ENCODE data around the gene CINP.

Gene CINP

DNA sequence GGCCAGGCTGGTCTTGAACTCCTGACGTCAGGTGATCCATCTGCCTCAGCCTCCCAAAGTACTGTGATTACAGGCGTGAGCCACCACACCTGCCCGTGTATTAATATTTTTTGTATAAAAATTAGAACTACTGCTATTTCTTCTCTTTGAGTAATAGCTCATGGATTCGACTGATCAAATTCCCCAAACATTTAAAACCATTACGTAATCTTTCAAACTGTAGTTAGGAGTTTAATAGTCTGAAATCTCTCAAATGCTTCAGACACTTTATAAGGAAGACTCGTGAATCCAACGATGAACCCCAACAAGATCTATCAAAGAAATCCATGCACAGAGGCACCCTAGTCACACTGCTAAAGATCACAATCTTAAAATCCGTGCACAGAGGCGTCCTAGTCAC is 16.1 kb upstream of the CINP start:
- TF ChIP-seq, protein P1, sequence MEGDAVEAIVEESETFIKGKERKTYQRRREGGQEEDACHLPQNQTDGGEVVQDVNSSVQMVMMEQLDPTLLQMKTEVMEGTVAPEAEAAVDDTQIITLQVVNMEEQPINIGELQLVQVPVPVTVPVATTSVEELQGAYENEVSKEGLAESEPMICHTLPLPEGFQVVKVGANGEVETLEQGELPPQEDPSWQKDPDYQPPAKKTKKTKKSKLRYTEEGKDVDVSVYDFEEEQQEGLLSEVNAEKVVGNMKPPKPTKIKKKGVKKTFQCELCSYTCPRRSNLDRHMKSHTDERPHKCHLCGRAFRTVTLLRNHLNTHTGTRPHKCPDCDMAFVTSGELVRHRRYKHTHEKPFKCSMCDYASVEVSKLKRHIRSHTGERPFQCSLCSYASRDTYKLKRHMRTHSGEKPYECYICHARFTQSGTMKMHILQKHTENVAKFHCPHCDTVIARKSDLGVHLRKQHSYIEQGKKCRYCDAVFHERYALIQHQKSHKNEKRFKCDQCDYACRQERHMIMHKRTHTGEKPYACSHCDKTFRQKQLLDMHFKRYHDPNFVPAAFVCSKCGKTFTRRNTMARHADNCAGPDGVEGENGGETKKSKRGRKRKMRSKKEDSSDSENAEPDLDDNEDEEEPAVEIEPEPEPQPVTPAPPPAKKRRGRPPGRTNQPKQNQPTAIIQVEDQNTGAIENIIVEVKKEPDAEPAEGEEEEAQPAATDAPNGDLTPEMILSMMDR (IDR thresholded peaks at IDR 0.05; ENCODE audit: low read depth, low read length): no peak
- no peak for TF ChIP-seq MYC (IDR thresholded peaks at IDR 0.05; ENCODE audit: low read depth, low read length)
- DNase-seq (ENCODE audit: low read depth): no peak
- no peak overlapping the region for H3K4me3 ChIP-seq (ENCODE audit: low read depth, low read length)

GRCh38 chr14:102377696-102378095 is 15.0 kb upstream of the CINP start:
- no peak for TF ChIP-seq POLR2A (IDR thresholded peaks at IDR 0.05; ENCODE audit: extremely low read depth, insufficient read length)
- TF ChIP-seq MAX (IDR thresholded peaks at IDR 0.05; ENCODE audit: low read depth, low read length): no peak
- TF ChIP-seq, protein P1 (IDR thresholded peaks at IDR 0.05; ENCODE audit: low read depth, low read length): no peak
- TF ChIP-seq MYC (IDR thresholded peaks at IDR 0.05; ENCODE audit: low read depth, low read length): no peak
- DNase-seq (ENCODE audit: low read depth): no peak
- H3K4me3 ChIP-seq (ENCODE audit: low read depth, low read length): no peak overlapping the region

DNA sequence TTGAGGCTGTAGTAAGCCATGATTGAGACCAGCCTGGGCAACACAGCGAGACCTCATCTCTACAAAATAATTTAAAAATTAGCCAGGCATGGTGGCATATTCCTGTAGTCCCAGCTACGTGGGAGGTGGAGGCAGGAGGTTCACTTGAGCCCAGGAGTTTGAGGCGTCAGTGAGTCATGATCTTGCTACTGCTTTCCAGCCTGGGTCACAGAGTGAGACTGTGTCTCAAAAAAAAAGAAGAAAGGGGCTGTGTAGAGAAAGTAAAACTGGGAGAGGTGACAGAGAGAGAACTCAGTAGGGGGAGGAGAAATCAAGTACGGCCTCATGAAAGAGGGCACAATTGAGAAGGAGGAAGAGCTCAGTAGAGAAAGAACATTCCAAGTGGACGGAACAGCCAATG is 12.4 kb upstream of the CINP start:
- TF ChIP-seq, protein P1 (IDR thresholded peaks at IDR 0.05; ENCODE audit: low read depth, low read length): no peak
- TF ChIP-seq POLR2A (IDR thresholded peaks at IDR 0.05; ENCODE audit: extremely low read depth, insufficient read length) (no peak), MYC (IDR thresholded peaks at IDR 0.05; ENCODE audit: low read depth, low read length) (no peak), MAX (IDR thresholded peaks at IDR 0.05; ENCODE audit: low read depth, low read length) (no peak)
- no peak overlapping the region for H3K4me3 ChIP-seq (ENCODE audit: low read depth, low read length)
- DNase-seq (ENCODE audit: low read depth): peak; percentile 14

GRCh38 chr14:102374264-102374663 is 11.6 kb upstream of the CINP start:
- no peak for DNase-seq (ENCODE audit: low read depth)
- TF ChIP-seq, protein P1 (IDR thresholded peaks at IDR 0.05; ENCODE audit: low read depth, low read length): no peak
- TF ChIP-seq MAX (IDR thresholded peaks at IDR 0.05; ENCODE audit: low read depth, low read length) (no peak), POLR2A (IDR thresholded peaks at IDR 0.05; ENCODE audit: extremely low read depth, insufficient read length) (no peak), MYC (IDR thresholded peaks at IDR 0.05; ENCODE audit: low read depth, low read length) (no peak)
- no peak overlapping the region for H3K4me3 ChIP-seq (ENCODE audit: low read depth, low read length)

DNA sequence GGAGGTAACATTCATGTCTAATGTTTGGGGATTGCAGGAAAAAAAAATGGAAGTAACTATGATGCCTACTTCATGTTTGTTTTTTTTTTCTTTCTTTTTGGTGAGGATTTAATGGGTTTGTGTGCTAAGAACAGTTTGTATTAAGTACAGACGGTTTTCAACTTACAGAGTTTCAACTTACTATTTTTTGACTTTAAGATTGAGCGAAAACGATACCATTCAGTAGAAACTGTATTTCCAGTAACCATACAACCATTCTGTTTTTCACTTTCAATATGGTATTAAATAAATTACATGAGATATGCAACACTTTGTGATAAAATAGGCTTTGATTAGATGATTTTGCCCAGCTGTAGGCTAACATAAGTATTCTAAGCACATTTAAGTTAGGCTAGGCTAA is 10.4 kb upstream of the CINP start:
- no peak for TF ChIP-seq MYC (IDR thresholded peaks at IDR 0.05; ENCODE audit: low read depth, low read length)
- TF ChIP-seq MAX (IDR thresholded peaks at IDR 0.05; ENCODE audit: low read depth, low read length): no peak
- TF ChIP-seq, protein P1 (IDR thresholded peaks at IDR 0.05; ENCODE audit: low read depth, low read length): no peak
- TF ChIP-seq POLR2A (IDR thresholded peaks at IDR 0.05; ENCODE audit: extremely low read depth, insufficient read length): no peak
- no peak overlapping the region for H3K4me3 ChIP-seq (ENCODE audit: low read depth, low read length)
- DNase-seq (ENCODE audit: low read depth): no peak

- no peak for DNase-seq (ENCODE audit: low read depth)
- H3K4me3 ChIP-seq (ENCODE audit: low read depth, low read length): no peak overlapping the region
- TF ChIP-seq MAX (IDR thresholded peaks at IDR 0.05; ENCODE audit: low read depth, low read length) (no peak), MYC (IDR thresholded peaks at IDR 0.05; ENCODE audit: low read depth, low read length) (no peak), POLR2A (IDR thresholded peaks at IDR 0.05; ENCODE audit: extremely low read depth, insufficient read length) (no peak)
- TF ChIP-seq, protein P1 (IDR thresholded peaks at IDR 0.05; ENCODE audit: low read depth, low read length): no peak
Observed at GRCh38 chr14:102371361-102371760, 8.7 kb upstream of the CINP start.
